Activated T-helper 2 cell treated with anti-CD3 and anti-CD28 coated beads, Interferon-gamma antibody, Interleukin-2, Interleukin-4, amounts not matched to agents 10 μg/mL and 5 μg/mL and 100 μg/mL, durations not matched to agents 14 hours and 24 hours and 36 hours (primary cell): ENCODE results near the gene WDR91. TPM values are rescaled to one million over a fixed set of nuclear protein-coding genes. Genes with fewer than 3 reads are reported as not detected.

Experiments
- DNase-seq: peaks from one replicate; pipeline ENCODE4 v3.0.0; 2021; ENCODE audit warnings: low spot score
- H3K27ac Mint-ChIP-seq: one replicate; pipeline ENCODE4 v1.8.0; 2021; ENCODE audit warnings: mixed read lengths
- H3K27me3 Mint-ChIP-seq: one replicate; pipeline ENCODE4 v1.8.0; 2021; ENCODE audit warnings: low read depth, mixed read lengths
- H3K36me3 Mint-ChIP-seq: one replicate; pipeline ENCODE4 v1.8.0; 2021; ENCODE audit warnings: low read depth, mixed read lengths
- H3K4me1 Mint-ChIP-seq: one replicate; pipeline ENCODE4 v1.8.0; 2021; ENCODE audit warnings: low read depth, mixed read lengths
- H3K4me3 Mint-ChIP-seq: one replicate; pipeline ENCODE4 v1.8.0; 2021; ENCODE audit warnings: low read depth, mild to moderate bottlenecking, moderate library complexity, mixed read lengths
- H3K9me3 Mint-ChIP-seq: one replicate; pipeline ENCODE4 v1.8.0; 2021; ENCODE audit warnings: mixed read lengths
- intact Hi-C: fragments of 100-400 bp; cut with micrococcal nuclease; formaldehyde crosslinking; loops from one replicate; pipeline ENCODE4 v1.15.1; 2023
- total RNA-seq: library from RNA; stranded (reverse); gene quantifications from 2 replicates; pipeline ENCODE4 v1.2.3, GENCODE V29; 2022

WDR91 gene
- total RNA-seq, 1 donor from 2014 or later = 19.2 TPM

DNA sequence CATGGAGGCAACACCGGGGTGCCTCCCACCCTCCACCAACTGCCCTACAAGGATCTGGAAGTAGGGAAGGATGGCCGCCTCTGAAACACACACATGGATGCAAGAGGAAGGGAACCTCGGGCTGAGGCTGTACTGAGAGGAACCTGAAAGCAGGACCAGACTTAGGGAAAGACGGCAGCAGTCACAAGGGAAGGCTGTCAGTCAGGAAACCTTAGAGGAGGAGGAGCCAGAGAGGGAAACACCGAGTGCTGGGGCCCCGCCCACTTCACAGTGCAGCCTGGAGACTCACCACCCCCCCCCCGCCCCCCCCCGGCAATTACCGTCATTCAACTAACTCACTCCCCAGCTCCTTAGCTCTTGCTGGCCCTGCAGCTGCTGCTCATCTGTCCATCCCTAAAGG, 43.3 kb downstream of the WDR91 start:
- Mint-ChIP-seq H3K27me3 (no peaks in the 10 kb centered on the region), H3K4me1 (peaks cover 33% of the 10 kb centered on the region), H3K4me3 (peak overlapping the region; percentile 95), H3K27ac (peak overlapping the region; percentile 23), H3K9me3 (peaks cover under 1% of the 10 kb centered on the region), H3K36me3 (peaks cover 63% of the 10 kb centered on the region)
- intact Hi-C loops = loop anchor here (2.0 kb wide), 1 partner anchor 521 kb away; the partner anchor contains the start of gene BPGM
- no peak for DNase-seq

- intact Hi-C loops = no loop called here
- H3K4me1 Mint-ChIP-seq = peaks cover 33% of the 10 kb centered on the region
- peaks cover 6% of the 10 kb centered on the region for H3K9me3 Mint-ChIP-seq
- no peak overlapping the region for H3K4me3 Mint-ChIP-seq
- H3K27me3 Mint-ChIP-seq = no peaks in the 10 kb centered on the region
- peak overlapping the region; percentile 3 for H3K27ac Mint-ChIP-seq
- DNase-seq = no peak
- H3K36me3 Mint-ChIP-seq = peaks cover 69% of the 10 kb centered on the region
These were observed 43.9 kb downstream of the WDR91 start for GRCh38 chr7:135167365-135167917.

GRCh38 chr7:135166338-135166990, 44.9 kb downstream of the WDR91 start:
- intact Hi-C loops = no loop called here
- Mint-ChIP-seq H3K36me3 (peaks cover 79% of the 10 kb centered on the region), H3K4me3 (no peak overlapping the region), H3K27ac (no peak overlapping the region), H3K4me1 (peaks cover 30% of the 10 kb centered on the region), H3K27me3 (no peaks in the 10 kb centered on the region), H3K9me3 (peaks cover 16% of the 10 kb centered on the region)
- no peak for DNase-seq

GRCh38 chr7:135165862-135166261, 45.5 kb downstream of the WDR91 start:
- H3K4me3 Mint-ChIP-seq = no peak overlapping the region
- peaks cover 19% of the 10 kb centered on the region for H3K9me3 Mint-ChIP-seq
- peaks cover 85% of the 10 kb centered on the region for H3K36me3 Mint-ChIP-seq
- intact Hi-C loops = no loop called here
- H3K27me3 Mint-ChIP-seq = no peaks in the 10 kb centered on the region
- H3K4me1 Mint-ChIP-seq = peaks cover 32% of the 10 kb centered on the region
- no peak for DNase-seq
- no peak overlapping the region for H3K27ac Mint-ChIP-seq

DNA sequence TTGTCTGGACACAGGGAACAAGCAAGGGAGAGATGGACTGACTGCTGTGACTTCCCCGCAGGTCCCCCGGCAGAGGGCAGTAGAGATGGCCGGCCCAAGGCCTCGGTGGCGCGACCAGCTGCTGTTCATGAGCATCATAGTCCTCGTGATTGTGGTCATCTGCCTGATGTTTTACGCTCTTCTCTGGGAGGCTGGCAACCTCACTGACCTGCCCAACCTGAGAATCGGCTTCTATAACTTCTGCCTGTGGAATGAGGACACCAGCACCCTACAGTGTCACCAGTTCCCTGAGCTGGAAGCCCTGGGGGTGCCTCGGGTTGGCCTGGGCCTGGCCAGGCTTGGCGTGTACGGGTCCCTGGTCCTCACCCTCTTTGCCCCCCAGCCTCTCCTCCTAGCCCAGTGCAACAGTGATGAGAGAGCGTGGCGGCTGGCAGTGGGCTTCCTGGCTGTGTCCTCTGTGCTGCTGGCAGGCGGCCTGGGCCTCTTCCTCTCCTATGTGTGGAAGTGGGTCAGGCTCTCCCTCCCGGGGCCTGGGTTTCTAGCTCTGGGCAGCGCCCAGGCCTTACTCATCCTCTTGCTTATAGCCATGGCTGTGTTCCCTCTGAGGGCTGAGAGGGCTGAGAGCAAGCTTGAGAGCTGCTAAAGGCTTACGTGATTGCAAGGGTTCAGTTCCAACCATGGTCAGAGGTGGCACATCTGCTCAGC, 46.8 kb downstream of the WDR91 start:
- intact Hi-C loops = no loop called here
- H3K4me1 Mint-ChIP-seq = peaks cover 39% of the 10 kb centered on the region
- H3K27me3 Mint-ChIP-seq = no peaks in the 10 kb centered on the region
- H3K9me3 Mint-ChIP-seq = peaks cover 24% of the 10 kb centered on the region
- H3K4me3 Mint-ChIP-seq = no peak overlapping the region
- H3K36me3 Mint-ChIP-seq = peaks cover 93% of the 10 kb centered on the region
- no peak overlapping the region for H3K27ac Mint-ChIP-seq
- DNase-seq = no peak

DNA sequence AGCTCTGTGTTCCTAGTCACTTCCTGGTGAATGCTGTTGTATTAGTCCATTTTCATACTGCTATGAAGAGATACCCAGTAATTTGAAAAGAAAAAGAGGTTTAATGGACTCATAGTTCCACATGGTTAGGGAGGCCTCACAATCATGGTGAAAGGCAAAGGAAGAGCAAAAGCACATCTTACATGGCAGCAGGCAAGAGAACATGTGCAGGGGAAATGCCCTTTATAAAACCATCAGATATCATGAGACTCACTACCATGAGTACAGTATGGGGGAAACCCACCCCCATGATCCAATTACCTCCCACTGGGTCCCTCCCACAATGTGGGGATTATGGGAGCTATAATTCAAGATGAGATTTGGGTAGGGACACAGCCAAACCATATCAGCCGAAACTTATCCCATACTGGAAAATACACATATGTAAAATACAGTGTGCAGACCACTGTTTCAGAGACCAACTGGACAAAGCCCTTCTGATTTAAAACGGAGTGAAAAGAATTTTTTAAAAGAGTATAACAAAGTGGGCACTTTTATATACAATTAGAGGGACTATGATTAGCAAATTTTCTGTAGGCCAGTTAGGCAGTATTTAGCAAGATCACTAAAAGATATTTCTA, 48.8 kb downstream of the WDR91 start:
- Mint-ChIP-seq H3K36me3 (peaks cover 90% of the 10 kb centered on the region), H3K27ac (no peak overlapping the region), H3K27me3 (no peaks in the 10 kb centered on the region), H3K4me1 (peaks cover 26% of the 10 kb centered on the region), H3K9me3 (peaks cover 30% of the 10 kb centered on the region), H3K4me3 (no peak overlapping the region)
- DNase-seq = no peak
- intact Hi-C loops = no loop called here

GRCh38 chr7:135161669-135162068, 49.7 kb downstream of the WDR91 start:
- H3K9me3 Mint-ChIP-seq = peaks cover 38% of the 10 kb centered on the region
- peak overlapping the region; percentile 44 for H3K27ac Mint-ChIP-seq
- H3K36me3 Mint-ChIP-seq = peaks cover 91% of the 10 kb centered on the region
- H3K4me1 Mint-ChIP-seq = peaks cover 22% of the 10 kb centered on the region
- H3K4me3 Mint-ChIP-seq = no peak overlapping the region
- DNase-seq = no peak
- no peaks in the 10 kb centered on the region for H3K27me3 Mint-ChIP-seq
- intact Hi-C loops = no loop called here

- Mint-ChIP-seq H3K27ac (peak overlapping the region; percentile 76), H3K36me3 (peaks cover 91% of the 10 kb centered on the region), H3K4me3 (no peak overlapping the region)
These were observed 50.3 kb downstream of the WDR91 start for GRCh38 chr7:135160858-135161653.

DNA sequence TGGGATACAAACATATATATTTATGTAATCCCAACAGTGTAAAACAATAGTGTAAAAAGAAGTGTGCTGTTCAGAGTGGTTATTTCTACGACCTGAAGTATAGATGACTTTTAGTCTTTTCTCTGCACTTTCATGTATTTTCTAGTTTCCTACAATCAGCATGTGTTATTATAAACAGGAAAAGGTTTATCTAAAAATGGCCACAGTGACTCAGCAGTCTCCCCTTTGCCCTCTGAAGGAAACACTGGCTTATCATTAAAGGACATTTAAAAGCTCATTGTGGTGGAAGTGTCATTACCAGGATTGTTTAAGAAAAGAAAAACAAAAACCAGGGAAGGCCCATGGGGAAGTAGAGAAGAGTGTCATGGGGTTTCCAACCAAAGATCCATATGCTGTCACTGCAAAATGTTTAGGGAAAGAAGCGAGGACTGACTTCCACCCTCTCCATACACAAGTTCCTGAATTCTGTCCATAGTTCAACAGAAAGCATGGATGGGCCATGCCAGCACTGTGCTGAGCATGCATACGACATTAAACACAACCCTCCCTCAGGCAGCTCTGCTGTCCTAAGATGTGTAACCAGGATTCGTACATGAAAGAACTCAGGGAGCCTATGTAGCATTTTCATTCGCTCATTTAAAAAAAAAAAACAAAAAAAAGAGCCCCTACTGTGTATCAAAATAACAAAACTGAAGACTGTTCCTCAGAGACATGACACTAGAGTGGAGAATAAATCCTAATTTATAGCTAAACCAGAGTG, 51.0 kb downstream of the WDR91 start:
- peaks cover 22% of the 10 kb centered on the region for H3K4me1 Mint-ChIP-seq
- H3K27me3 Mint-ChIP-seq = no peaks in the 10 kb centered on the region
- peaks cover 52% of the 10 kb centered on the region for H3K9me3 Mint-ChIP-seq
- H3K27ac Mint-ChIP-seq = peak overlapping the region; percentile 76
- peaks cover 91% of the 10 kb centered on the region for H3K36me3 Mint-ChIP-seq
- intact Hi-C loops = no loop called here
- DNase-seq = no peak
- no peak overlapping the region for H3K4me3 Mint-ChIP-seq

More at GRCh38 chr7:135160858-135161653, 50.3 kb downstream of the WDR91 start:
- DNase-seq = no peak
- H3K9me3 Mint-ChIP-seq = peaks cover 44% of the 10 kb centered on the region
- no peaks in the 10 kb centered on the region for H3K27me3 Mint-ChIP-seq
- peaks cover 22% of the 10 kb centered on the region for H3K4me1 Mint-ChIP-seq
- intact Hi-C loops = no loop called here

- H3K27me3 Mint-ChIP-seq = no peaks in the 10 kb centered on the region
- no peak overlapping the region for H3K4me3 Mint-ChIP-seq
- peaks cover 24% of the 10 kb centered on the region for H3K4me1 Mint-ChIP-seq
- intact Hi-C loops = no loop called here
- H3K27ac Mint-ChIP-seq = peak overlapping the region; percentile 45
- peaks cover 91% of the 10 kb centered on the region for H3K36me3 Mint-ChIP-seq
- DNase-seq = no peak
- H3K9me3 Mint-ChIP-seq = peaks cover 59% of the 10 kb centered on the region
These were observed 51.8 kb downstream of the WDR91 start for GRCh38 chr7:135159359-135160085.

DNA sequence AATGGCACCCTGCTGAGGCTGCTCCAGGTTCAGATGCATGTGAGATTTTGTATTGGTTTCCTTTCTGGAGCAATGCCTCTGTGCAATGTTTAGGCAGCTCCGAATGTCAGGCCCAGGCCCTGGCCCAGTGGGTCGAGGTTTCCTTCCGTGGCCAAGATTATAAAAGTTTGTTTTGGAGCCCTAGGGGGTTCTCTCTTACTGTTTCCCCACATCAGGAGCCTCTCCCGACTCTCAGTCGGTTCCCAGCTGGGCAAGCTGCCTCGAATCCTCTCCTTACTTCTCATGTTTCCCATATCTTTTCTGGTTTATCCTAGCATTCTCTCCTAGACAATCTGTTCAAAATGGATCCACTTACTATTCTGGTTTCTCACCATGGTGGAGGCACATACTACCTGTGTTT, 52.5 kb downstream of the WDR91 start:
- Mint-ChIP-seq H3K36me3 (peaks cover 91% of the 10 kb centered on the region), H3K4me1 (peaks cover 30% of the 10 kb centered on the region), H3K9me3 (peaks cover 66% of the 10 kb centered on the region), H3K27me3 (no peaks in the 10 kb centered on the region), H3K4me3 (no peak overlapping the region), H3K27ac (no peak overlapping the region)
- intact Hi-C loops = no loop called here
- DNase-seq = no peak
